SW480 (cell line): ENCODE data around the gene RNF223.
"Not testable (repeated sequence)": the region's sequence is repeated elsewhere in the genome, so short reads cannot be mapped to it uniquely, and the experiment has no call there.

Source experiments
- DNase-seq: peaks from one replicate; pipeline ENCODE4 v3.0.0-alpha.2; 2016; ENCODE audit warnings: low spot score

The RNF223 gene

DNA sequence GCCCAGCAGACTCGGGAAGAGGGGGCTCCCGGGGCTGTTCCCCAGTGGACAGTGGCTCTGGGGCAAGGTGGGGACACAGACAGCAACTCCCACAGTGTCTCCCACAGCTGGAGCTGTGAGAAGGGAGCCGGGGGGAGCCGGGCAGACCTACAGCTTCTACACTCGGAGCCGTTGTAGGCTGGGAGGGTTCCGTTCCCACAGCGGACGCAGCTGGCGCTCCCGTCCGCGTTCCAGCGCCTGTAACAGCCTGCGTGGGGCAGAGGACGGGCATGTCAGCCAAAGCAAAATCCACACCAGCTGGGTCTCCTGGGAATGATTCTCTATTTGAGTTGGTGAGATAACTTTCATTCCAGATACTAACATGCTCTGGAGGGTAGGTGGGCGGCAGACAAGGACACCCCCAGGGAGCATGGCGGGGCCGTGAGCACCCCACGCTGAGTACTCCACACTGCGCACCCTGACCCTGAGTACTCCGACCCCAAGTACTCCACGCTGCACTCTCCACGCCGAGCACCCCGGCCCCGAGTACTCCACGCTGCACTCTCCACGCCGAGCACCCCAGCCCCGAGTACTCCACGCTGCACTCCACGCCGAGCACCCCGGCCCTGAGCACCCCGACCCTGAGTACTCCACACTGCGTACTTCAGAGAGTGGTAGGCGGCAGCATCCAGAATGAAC, 13.4 kb upstream of the RNF223 start:
- DNase-seq, result no peak

DNA sequence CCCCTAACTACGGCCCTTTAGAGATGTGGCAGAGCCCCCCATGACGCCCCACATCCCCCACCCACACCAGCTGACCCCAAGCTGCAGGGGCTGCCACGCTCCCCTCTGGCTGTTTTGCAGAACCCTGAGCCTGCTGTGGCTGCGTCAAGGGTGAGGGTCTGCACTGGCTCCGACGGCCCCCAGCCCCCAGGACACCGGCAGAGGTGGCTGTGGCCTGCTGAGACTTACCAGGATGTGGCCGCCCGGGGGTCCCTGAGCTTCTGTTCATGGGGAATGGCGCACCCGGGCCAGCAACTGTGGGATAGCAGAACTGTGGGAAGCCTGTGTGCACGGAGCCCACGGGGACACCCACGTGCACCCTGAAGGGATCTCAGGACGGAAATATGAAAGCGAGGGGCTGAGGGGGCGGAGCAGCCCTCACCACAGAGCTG, 12.8 kb upstream of the RNF223 start:
- no peak for DNase-seq

DNA sequence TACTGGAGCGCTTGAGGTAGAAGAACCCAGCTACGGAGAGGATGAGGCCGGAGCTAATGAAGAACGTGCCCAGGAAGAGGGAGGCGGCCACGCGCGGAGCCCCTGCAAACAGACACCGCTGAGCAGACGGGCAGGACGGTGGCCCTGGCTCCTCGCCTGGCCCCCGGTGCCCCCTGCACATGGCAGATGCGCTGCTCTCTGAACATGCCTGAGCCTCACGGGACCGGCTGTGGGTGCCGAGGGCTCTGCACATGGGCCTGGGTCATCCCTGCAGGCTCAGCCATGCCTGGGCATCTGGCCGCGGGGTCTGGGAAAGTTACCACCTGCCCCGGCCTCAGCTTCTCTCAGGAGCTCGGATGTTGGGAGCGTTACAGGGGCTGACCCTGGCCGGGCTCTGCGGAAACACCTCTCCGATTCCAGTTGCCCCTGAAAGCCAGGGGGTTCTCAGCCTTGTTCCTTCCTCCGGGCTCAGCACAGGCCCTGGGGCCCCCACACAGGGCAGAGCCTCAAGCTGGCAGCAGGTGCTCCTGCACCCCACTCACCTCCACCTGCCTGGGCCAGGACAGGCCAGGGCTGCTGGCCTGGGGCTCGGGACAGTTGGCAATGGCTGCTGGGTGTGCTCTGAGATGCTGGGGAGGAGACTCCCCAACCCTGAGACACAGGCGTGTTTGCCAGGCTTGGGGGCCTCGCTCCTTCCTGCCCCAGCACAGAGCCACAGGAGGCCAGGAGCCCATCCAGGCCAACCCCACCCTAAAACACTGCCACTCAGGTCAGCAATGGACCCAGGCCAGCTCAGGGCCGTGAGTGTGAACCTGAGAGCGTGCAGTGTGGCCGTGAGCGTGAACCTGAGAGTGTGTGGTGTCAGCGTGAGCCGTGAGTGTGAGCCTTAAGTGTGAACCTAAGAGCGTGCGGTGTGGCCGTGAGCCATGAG, 12.1 kb upstream of the RNF223 start:
- no peak for DNase-seq

DNA sequence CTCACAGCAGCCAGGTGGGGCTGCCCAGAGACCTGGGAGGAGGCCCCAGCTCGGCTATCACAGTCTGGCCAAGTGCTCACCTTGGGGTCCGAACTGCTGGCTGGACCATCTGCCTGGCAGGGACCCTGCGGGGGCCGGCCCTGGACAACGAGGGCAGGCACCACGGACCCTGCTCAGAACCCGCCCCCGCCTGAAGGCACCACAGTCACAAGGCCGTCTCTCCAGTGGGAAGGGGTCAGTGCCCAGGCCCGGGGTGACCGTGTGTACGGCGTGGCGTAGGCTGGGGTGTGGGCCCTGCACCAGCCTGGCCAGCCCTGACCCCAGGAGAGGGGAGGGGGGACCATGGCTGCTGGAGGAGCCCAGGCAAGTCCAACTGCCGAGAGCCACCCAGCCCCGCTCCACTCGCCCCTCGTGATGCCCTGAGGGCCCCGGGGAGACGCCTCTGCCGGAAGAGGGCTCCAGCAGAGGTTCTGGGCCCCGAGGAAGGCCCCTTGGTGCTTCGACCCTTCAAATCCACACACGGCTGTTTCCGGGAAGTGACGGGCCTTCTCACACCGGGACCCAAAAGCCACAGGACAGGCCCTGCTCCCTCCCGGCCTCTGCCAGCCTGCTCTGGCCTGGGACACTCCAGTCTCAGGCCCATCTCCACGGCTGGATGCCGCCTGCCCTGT, 11.2 kb upstream of the RNF223 start:
- DNase-seq, result no peak

DNA sequence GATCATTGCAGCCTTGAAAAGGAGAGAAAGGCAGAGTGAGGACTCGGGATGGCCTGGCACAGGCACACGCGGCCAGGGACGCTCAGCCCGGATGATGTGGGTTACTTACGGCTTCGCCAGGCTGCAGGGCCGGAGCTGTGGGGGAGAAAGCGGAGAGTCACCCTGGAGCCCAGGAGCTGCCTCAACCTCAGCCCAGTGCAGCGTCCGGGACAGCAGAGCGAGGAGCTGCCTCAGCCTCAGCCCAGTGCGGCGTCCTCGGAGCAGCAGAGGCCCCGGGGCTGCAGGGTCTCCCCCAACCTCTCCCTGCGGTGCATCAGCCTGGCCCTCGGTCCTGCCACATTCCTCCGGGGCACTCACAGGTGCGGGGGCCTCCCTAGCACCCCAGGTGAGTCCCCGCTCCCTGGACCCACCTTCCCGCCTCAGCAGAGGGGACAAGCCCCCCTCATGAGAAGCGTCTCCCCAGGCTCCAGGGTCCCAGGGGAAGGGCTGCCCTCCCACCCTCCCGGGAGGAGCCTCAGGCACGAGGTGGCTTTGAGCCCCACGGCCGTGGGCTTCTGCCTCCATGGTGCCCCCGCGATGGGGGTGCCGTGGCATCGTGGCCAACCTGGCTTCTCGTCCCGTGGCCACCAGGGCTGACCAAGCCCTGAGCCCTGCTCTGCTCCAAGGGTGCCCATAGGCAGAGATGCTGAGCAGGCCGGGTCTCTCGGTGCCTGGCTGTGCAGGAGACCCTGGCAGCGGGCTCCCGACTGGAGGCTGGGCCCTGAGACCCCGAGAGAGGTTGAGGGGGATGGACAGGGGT, 10.5 kb upstream of the RNF223 start:
- DNase-seq, result no peak

DNA sequence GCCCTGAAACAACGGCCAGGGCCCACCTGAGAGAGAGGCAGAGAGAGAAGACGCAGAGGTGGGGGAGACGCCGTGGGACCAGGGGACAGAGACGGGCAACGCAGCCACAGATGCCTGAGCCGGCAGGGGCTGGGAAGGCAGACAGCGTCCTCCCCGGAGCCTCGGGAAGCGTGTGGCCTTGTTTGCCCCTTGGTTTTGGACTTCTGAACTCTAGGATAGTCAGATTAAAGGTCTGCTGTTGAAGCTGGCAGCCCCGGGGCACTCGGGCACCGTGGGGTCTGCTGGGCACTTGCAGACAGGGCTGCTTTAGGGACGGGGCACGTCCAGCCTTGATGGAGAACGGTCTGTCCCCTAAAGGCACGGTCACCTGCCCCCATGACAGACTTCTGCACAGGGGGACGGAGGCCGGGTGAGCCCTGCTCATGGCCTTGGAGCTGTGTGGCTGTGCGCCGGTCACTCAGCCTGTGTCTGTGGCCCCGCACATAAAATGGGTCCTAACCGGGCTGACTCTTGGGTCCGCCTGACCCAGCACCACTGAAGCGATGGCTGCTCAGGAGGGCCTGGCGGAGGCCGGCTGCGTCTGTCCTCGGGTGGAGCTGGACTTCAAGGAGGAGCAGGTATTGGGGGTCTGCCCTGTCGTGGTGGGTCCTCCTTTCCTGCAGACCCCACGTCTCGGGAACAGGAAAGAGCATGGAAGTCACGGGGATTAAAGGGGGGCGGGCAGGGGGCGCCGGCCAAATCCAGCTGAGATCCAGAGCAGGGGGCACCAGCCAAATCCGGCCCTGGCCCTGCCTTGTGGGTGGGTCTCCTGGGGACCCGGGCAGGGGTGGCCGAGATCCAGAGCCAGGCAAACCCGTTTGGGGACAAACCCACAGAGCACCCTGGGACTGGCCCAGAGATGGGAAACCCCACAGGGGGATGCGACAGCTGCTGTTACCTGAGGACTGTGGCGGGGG, 9.6 kb upstream of the RNF223 start:
- DNase-seq, result no peak

DNA sequence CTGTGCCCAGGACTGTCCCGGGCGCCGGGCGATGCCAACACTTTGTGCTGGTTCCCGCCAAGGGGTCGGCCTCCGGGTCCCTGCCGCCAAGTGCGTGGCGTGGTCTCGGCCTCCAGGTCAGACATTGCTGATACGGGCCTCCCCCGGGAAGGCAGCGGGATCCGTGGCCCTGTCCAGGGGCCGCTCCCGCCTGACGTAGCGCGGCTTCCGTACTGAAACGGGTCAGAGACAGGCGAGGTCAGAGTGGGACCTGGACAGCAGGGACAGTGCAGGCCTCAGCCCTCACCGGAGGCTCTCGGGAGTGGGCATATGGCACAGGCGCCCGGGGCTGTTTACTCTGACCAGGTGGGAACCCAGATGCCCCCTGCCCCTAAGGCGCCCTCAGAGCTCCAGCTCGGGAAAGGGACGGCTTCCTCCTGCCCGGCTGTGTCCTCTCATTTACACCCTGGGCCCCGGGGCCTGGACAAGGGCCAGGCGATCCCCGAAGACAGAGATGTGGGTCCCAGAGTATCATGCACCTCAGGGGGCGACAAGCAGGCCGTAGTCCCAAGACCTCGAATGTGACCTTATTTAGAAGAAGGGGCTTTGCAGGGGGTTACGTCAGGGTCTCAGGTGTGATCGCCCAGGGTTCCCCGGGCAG, 8.8 kb upstream of the RNF223 start:
- no peak for DNase-seq

DNA sequence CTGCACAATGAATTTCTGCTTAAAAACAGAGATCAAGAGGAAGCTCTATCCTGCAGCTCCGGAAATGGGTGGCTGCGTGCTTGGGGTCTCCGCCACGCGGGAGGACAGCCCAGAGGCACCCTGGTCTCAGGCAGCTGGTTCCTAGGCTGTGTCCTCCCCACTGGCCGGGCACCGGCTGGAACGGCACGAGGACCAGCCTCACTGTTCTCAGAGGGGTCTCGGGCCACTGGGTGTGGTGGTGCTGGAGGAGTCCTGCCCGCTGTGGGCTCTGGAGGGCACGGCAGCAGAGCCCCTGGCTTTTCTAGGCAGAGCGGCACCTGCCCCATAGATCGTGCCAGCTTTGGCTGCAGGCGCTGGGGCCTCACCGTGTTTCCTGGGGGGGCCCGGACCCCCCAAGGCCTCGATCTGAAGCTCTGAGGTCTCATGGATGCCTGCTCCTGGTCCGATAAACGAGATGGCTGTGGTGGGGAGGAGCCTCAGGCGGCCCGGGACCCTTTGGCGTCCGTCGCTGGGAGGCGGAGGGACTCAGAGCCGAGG, 8.2 kb upstream of the RNF223 start:
- no peak for DNase-seq

DNA sequence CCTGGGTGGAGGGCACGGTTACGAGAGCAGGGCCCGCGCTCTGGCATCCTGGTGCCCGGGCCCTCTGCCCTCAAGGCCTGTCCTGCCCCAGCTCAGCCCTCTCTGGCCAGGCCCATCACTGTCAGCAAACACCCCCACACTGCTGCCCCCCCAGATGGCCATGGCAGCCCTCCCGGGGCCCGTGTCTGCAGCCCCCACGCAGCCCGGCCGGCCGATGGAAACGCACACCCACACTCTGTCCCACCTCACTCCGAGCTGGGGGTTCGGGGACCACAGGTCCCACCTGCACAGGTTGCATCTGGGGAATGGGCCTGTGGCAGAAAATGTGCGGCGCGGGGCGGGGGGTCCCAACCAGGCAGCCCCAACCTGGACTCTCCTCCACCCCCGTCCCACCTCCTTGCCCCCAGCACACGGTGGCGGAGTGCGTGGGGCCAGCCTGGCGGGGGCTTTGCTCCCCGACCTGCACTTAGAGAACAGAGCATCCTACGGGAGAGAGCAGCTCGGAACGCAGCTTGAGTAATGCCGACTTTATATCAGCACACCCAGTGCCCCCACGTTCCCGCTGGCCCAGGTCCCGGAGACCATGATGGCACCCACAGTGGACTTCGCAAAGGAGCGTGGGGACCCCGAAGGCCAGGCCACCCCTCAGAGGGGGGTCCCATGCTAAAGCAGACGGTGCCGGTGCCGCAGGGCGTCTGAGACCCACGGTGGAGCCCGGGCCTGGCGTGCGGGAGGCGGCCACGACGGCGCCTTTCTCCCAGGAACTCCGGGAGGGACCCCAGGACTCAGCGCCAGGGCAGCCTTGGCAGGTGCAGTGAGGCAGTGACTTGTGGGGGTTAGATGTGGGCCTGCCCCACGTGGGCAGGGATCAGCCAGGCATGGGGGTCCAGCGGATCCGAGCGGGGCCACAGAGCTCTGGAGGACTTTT, 7.5 kb upstream of the RNF223 start:
- DNase-seq, result no peak

DNA sequence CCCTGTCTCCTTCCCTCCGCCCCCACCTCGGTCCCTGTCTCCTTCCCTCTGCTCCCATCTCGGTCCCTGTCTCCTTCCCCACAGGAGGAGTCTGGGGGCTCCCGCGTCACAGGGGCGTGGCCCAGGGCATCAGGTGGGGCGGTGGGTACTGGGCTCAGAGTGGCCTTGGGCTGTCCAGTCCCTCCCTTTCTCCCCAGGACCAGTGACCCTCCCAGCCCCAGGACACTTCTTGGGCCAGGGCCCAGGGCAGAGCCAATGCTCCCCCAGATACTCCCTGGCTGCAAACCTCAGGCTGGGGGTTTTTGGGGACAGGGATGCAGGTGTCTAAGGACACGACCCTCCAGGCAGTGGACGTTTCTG, 6.8 kb upstream of the RNF223 start:
- no peak for DNase-seq

DNA sequence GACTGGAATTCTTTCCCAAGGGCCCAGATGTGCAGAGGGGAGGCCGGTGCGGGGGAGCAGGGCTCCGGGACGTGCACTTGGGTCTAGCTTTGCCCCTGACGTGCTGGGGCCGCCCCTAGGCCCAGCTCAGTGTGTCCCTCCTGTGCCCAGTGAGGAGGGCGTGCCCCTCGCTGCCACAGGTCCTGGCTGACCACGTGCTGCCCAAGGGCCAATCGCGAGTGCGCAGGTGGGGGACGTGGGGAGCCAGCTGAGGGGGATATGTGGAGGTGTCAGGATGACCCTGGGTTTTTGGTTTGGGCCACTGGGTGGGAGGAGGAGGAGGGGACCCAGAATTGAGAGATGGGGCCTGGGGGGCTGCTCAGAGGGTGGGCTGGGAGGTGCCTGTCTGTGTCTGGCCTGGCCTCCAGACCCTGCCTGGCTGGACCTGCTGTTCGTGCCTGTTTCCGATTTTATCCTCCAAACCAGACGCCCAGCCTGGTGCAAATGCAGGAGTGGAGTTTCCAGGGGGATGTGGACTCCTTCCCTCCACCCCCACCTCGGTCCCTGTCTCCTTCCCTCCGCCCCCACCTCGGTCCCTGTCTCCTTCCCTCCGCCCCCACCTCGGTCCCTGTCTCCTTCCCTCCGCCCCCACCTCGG, 6.1 kb upstream of the RNF223 start:
- peak; percentile 83 for DNase-seq

DNA sequence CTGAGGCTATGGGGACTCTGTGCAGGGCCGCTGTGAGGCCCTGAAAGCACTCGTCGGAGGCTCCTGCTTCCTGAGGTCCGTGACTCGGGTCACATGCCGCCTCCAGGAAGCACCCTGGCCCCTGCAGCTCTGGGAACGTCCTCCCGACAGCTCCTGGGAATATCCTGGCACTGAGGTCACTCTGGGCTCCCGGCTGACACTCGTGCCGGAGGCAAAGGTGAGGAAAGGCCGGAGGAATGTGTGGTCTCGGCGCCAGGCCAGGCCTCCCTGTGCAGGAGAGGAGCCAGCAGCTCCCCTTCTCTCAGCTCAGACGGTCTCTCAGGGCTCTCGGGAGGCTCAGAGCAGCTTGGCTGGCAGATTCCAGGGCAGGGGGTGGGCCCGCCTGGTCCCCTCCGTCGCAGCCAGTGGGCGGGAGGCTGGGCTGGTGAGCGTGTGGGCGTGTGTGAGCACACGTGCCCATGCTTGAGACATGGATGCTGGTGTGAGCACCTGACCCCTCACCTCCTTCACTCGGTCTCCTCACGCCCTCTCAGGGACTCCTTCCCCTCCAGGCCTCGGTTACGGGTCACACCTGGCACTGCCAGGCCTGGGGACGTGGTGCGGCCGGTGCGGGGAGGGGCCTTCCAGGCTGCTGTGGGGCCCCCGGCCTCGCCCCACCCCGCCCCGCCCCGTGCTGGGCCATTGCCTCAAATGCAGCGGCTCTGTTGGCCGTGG, 5.5 kb upstream of the RNF223 start:
- peak; percentile 93 for DNase-seq

DNA sequence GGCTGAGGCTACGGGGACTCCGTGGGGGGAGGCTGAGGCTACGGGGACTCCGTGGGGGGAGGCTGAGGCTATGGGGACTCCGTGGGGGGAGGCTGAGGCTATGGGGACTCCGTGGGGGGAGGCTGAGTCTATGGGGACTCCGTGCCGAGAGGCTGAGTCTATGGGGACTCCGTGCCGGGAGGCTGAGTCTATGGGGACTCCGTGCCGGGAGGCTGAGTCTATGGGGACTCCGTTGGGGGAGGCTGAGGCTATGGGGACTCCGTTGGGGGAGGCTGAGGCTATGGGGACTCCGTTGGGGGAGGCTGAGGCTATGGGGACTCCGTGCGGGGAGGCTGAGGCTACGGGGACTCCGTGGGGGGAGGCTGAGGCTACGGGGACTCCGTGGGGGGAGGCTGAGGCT, 3.3 kb upstream of the RNF223 start:
- DNase-seq, result not testable (repeated sequence)

DNA sequence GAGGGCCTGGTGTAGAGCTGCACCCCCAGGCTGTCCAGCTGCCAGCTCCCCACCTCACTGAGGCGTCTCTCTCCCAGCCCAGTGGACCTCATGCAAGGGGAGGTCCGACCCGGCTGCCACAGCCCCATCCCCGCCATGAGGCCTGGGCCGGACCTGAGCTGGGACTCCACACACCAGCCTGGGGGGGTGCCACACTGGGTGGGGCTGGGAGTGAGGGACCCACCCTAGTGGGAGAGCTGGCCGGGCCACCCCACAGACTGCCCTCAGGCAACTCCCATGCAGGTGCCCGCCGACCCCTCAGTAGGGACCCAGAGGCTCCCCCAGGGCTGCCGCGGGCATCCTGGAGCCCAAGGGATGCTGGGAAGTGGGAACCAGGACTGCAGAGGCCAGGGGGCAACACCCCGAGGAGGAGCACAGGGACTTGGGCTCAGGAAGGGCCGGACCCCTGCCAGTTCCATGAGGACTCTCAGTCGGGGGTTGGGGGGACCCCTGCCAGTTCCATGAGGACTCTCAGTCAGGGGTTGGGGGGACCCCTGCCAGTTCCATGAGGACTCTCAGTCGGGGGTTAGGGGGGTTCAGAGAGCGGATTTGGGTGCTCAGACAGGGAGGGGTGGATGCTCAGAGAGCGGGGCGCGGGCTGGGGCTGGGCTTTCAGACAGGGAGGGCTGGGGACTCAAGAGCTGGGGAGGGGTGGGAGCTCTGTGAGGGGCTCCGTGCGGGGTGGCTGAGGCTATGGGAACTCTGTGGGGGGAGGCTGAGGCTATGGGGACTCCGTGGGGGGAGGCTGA, 1.2 kb upstream of the RNF223 start:
- no peak for DNase-seq

DNA sequence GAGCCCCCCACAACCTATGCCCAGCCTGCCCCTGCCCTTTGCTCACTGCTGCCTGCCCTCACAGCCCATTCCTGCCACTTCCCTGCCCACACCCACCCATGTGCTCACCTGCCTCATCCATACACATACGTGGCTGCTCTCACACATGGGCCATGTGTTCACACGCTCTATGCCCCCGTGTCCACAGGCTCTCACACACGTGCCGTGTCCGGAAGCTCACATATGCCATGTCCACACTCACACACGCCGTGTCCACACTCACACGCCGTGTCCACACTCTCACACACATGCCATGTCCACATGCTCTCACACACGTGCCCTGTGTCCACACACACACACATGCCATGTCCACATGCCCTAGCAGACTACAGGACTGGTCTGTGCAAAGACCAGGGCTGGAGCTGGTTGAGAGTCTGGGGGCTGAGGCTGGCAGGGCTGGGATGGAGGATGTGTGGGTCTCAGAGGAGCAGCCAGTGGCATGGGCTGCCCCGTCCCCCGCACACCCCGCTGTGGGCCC, 583 bp upstream of the RNF223 start:
- no peak for DNase-seq

DNA sequence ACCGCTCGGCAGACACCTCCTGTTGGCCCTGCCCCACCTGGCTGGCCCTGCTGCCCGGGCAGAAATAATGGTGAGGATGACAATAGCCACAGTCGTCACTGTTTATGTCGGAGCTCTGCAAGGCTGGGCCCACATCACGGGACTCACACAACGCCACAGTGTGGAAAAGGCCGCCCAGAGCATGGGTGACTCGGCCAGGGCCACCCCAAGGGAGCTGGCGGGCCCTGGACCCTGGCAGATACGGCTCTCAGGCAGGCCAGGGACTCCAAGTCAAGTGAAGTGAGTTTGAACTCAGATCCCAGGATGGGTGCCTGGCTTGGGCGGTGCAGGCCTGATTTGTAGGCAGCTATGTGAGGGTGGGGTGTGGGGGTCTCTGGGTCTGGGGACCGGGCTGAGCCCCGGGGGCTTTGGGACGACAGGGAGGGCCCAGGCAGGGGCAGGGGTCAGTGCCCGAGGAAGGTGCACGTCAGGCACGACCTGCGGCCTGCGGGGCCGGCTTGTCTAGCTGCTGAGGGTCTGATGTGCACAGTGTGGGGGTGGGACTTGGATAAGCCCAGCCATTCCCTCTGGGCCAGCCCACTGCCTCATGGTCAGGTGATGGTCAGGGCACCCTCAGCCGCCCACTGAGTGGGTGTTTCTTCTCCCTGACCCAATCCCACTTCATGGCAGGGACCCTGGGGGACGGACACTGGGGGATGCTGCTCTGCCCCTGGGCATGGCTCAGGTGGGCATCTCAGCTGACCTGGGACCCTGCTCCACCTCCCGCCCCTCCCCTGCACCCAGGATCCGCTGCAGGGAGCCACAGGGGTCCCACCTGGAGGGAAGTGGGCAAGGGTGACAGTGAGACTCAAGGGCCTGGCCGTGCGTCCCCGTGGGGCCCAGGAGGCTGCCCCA, 1.0 kb downstream of the RNF223 start:
- DNase-seq, result no peak
